T-helper 17 cell (primary cell): ENCODE data around the gene LTBP3. TPM values are rescaled to one million over a fixed set of nuclear protein-coding genes. Genes with fewer than 3 reads are reported as not detected.
A peak's percentile ranks its signal among the peaks of the same experiment; 100 is the strongest.
"Not testable (repeated sequence)": the region's sequence is repeated elsewhere in the genome, so short reads cannot be mapped to it uniquely, and the experiment has no call there.

Experiments
- ATAC-seq: fragments of 150-1000 bp; cut with Tn5 transposase; 2 replicates; pipeline ENCODE4 v1.10.0; 2021; ENCODE audit warnings: mild to moderate bottlenecking, moderate library complexity
- DNase-seq, 3 donors: peaks; one replicate each; pipeline versions ENCODE4 v3.0.0 to v3.0.0-alpha.2; 2020 to 2021
- H3K9me3 ChIP-seq: one replicate; pipeline ENCODE4 v1.7.0; 2013; ENCODE audit warnings: low read length, mild to moderate bottlenecking; ENCODE audit not compliant: control insufficient read depth, poor library complexity, severe bottlenecking
- H3K27ac Mint-ChIP-seq: one replicate; pipeline ENCODE4 v1.8.0; 2022; ENCODE audit warnings: mild to moderate bottlenecking, moderate library complexity, mixed read lengths
- H3K27me3 Mint-ChIP-seq: one replicate; pipeline ENCODE4 v1.8.0; 2022; ENCODE audit warnings: mixed read lengths
- H3K36me3 Mint-ChIP-seq: one replicate; pipeline ENCODE4 v1.8.0; 2022; ENCODE audit warnings: low read depth, mixed read lengths
- H3K4me1 Mint-ChIP-seq: one replicate; pipeline ENCODE4 v1.8.0; 2022; ENCODE audit warnings: mild to moderate bottlenecking, mixed read lengths
- H3K4me3 Mint-ChIP-seq: one replicate; pipeline ENCODE4 v1.8.0; 2022; ENCODE audit warnings: mild to moderate bottlenecking, moderate library complexity, mixed read lengths
- total RNA-seq, 4 donors: library from RNA in 2 of 4; stranded (reverse) in 2 of 4; gene quantifications; one replicate each; pipeline ENCODE4 v1.2.3 and lab custom pipeline; 2022 to 2026

Gene LTBP3
- total RNA-seq, 2 donors from 2014 or later = 123 to 187 TPM

DNA sequence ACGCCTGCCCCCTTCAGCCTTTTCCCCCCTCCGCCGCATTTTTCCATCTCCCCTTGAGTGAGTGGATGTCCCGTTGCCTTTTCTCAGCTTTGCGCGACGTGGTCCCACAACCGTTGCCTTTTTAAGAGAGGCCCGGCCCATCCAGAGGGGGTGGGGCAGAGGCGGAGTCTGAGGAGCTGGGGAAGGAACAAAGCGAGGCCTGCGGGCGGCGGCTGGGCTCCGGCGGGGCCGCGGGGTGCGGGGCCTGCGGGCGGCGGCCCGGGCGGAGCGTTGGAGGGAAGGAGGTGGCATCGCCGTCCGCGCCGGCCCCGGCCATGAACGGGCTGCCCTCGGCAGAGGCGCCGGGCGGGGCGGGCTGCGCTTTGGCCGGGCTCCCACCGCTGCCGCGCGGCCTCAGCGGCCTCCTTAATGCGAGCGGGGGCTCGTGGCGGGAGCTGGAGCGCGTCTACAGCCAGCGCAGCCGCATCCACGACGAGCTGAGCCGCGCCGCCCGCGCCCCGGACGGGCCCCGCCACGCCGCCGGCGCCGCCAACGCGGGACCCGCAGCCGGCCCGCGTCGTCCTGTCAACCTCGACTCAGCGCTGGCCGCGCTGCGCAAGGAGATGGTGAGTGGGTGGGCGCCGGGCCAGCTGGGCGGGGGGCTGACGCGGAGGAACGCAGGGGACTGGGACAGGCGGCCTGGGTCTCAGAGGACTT is 14.3 kb upstream of the LTBP3 start, which contains the start of gene FAM89B:
Gene FAM89B, plus strand, starts transcription at position 183 of the 696 bp plus-strand sequence. Its CDS starts 132 bp downstream, at position 315.
- Mint-ChIP-seq H3K4me1 (peaks cover 57% of the 10 kb centered on the region), H3K4me3 (peak within 1 kb of the TSS; percentile 99), H3K27ac (peak within 1 kb of the TSS; percentile 99), H3K36me3 (peaks cover 2% of the 10 kb centered on the region), H3K27me3 (no peaks in the 10 kb centered on the region)
- no peaks in the 10 kb centered on the region for H3K9me3 ChIP-seq
- ATAC-seq = peak; percentile 34
- peak; percentile 77 to 84 (median 80) for DNase-seq

DNA sequence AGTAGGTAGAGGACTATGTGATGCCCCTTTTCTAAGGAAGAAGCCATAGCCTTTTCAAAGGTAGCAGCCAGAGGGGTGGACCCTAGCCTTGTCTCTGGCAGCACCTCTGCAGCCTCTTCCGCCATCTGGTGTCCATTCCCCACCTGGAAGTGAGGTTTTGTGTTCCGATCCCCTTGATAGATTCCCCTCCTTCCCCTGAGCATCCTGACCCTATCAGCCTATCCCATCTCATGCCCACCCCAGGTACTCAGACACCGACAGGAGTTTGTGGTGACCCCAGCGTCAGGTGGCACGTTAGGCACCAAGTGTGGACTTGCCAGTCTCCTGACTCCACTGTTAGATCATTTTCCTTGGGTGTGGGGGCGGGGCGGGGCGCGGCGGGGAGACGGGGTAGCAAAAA is 13.8 kb upstream of the LTBP3 start:
- ATAC-seq (no peak), DNase-seq (no peak)
- Mint-ChIP-seq H3K27ac (peak overlapping the region; percentile 99), H3K4me1 (peaks cover 55% of the 10 kb centered on the region), H3K27me3 (no peaks in the 10 kb centered on the region), H3K4me3 (peak overlapping the region; percentile 93), H3K36me3 (peaks cover 2% of the 10 kb centered on the region)
- no peaks in the 10 kb centered on the region for H3K9me3 ChIP-seq

DNA sequence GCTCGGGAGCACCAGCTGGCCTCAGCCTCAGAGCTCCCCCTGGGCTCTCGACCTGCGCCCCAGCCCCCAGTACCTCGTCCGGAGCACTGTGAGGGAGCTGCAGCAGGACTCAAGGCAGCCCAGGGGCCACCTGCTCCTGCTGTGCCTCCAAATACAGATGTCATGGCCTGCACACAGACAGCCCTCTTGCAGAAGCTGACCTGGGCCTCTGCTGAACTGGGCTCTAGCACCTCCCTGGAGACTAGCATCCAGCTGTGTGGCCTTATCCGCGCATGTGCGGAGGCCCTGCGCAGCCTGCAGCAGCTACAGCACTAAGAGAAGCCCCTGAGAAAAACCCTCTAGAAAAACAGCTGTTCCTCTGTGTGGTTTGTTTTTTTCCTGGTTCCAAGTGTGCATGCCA is 13.3 kb upstream of the LTBP3 start:
- no peaks in the 10 kb centered on the region for H3K27me3 Mint-ChIP-seq
- peak overlapping the region; percentile 99 for H3K27ac Mint-ChIP-seq
- H3K4me3 Mint-ChIP-seq = peak overlapping the region; percentile 99
- DNase-seq = no peak
- H3K4me1 Mint-ChIP-seq = peaks cover 54% of the 10 kb centered on the region
- H3K36me3 Mint-ChIP-seq = peaks cover 2% of the 10 kb centered on the region
- H3K9me3 ChIP-seq = no peaks in the 10 kb centered on the region
- ATAC-seq = no peak

DNA sequence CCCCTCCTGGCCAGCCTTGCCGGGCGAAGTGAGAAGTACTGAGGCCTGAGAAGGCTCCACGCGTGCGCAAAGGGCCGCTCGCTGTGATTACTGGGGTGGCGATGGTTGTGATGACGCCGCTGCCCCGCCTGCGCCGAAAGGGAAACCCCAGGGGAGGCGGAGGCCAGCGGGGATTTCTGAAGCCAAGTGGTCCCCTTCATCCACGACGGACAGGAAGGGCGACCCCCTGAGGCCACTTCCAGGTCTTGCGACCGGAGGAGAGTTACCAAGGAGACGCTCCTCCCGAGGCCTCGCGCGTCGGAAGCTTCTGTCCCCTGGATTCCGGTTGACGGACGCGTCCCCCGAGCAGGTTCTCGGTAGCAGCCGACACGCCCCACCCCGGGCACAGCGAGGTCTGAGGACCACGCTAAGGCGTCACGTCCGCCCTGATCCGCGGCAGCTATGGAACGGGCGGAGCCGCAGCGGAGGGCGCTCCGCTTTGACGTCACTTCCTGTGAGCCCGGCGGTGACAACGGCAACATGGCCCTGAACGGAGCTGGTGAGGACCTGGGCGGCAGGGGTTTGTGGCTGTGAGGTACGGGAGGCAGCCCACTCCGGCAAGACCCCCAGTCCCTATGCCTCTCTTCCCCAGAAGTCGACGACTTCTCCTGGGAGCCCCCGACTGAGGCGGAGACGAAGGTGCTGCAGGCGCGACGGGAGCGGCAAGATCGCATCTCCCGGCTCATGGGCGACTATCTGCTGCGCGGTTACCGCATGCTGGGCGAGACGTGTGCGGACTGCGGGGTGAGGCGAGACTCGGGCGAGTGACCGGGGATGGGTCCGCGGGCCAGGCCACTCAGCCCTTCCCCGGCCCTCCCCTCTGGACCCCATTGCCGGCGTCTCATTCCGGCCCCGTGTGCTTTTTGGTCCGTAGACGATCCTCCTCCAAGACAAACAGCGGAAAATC is 12.1 kb upstream of the LTBP3 start, which contains the start of gene ZNRD2:
Gene ZNRD2, plus strand, starts transcription at position 505 of the 946 bp plus-strand sequence. Its CDS starts 15 bp downstream, at position 520.
- peak; percentile 95 to 97 (median 95) for DNase-seq
- H3K27me3 Mint-ChIP-seq = no peaks in the 10 kb centered on the region
- peaks cover 62% of the 10 kb centered on the region for H3K4me1 Mint-ChIP-seq
- peaks cover 2% of the 10 kb centered on the region for H3K36me3 Mint-ChIP-seq
- H3K4me3 Mint-ChIP-seq = peak within 1 kb of the TSS; percentile 99
- peak; percentile 76 for ATAC-seq
- H3K9me3 ChIP-seq = no peaks in the 10 kb centered on the region
- H3K27ac Mint-ChIP-seq = peak within 1 kb of the TSS; percentile 99

DNA sequence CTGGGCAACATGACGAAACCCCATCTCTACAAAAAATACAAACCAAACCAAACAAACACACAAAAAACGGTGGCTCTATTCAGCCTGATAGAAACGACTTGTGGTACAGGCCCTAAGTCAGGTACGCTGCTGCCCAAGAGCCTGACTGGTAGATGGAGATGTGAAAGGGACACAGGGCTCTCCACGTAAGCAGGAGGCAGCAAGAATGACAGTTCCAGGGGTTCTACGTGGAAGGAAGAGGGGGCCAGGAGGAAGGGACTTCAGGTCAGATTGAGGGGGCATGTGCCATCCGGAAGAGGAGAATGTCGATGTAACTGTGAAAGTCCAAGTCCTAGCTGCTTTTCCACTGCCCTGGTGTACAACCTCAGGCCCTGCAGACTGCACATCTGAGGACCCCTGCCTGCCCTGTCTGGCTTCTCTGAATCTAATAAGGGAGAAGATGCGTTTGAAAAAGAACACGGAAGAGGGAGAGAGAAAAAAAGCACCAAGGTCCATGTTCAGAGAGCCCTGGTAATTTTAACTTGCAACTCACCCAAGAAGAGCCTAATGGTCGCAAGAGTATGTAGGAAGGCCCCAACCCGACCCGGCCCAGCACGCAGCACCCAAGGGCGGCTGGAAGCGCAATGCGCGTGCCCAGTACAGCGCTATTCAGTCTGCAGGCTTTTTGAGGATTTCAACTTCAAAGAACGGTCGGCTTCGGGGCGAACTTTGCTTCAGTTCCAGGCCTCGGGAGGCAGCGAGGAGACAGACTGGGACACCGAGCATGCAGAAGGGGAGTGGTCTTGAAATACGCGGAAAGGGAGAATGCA is 11.2 kb upstream of the LTBP3 start:
- no peak for DNase-seq
- Mint-ChIP-seq H3K36me3 (peaks cover 2% of the 10 kb centered on the region), H3K27me3 (no peaks in the 10 kb centered on the region), H3K4me1 (peaks cover 58% of the 10 kb centered on the region), H3K27ac (peak overlapping the region; percentile 99), H3K4me3 (peak overlapping the region; percentile 99)
- H3K9me3 ChIP-seq = no peaks in the 10 kb centered on the region
- peak; percentile 38 for ATAC-seq

DNA sequence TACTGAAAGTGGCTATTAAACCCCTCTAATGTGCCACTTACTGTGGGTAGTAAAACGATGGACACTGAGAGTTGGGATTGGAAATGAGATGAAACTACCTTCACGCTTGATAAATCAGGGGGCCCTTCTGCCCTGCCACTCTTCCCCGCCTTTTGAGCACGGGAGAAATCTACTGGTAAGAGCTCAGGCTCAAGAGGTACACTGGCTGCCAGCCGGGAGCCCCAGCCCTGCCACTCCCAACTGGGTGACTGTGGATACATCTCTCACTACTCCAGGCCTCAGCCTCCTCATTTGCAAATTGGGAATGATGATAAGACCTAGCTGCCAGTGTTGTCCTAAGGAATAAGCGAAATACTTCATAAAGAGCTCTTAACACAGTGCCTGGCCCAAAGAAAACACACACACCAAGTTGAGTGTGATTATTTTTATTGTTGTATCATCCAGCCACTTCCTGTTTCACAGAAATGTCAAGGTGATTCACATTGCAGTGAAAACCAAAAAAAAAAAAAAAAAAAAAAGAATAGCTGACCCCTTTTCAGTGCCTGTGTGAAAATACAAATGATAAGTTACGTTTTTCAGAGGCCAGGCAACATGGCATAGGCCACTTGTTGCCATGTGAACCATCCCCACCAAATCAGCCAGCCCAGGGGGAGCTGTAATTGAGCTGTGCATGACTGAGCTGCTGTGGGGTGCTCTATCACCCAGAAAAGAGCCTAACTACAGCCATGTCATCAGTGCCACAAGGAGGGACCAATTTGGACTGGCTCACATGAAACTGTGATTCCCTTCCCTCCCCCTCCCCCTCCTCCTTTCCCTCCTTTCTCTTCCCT is 7.7 kb upstream of the LTBP3 start:
- DNase-seq (peak in 1 of 3 donors; percentile 46), ATAC-seq (peak; percentile 18)
- Mint-ChIP-seq H3K4me3 (peak overlapping the region; percentile 75), H3K27me3 (no peaks in the 10 kb centered on the region), H3K27ac (peak overlapping the region; percentile 99), H3K4me1 (peaks cover 45% of the 10 kb centered on the region), H3K36me3 (peaks cover 2% of the 10 kb centered on the region)
- no peaks in the 10 kb centered on the region for H3K9me3 ChIP-seq

DNA sequence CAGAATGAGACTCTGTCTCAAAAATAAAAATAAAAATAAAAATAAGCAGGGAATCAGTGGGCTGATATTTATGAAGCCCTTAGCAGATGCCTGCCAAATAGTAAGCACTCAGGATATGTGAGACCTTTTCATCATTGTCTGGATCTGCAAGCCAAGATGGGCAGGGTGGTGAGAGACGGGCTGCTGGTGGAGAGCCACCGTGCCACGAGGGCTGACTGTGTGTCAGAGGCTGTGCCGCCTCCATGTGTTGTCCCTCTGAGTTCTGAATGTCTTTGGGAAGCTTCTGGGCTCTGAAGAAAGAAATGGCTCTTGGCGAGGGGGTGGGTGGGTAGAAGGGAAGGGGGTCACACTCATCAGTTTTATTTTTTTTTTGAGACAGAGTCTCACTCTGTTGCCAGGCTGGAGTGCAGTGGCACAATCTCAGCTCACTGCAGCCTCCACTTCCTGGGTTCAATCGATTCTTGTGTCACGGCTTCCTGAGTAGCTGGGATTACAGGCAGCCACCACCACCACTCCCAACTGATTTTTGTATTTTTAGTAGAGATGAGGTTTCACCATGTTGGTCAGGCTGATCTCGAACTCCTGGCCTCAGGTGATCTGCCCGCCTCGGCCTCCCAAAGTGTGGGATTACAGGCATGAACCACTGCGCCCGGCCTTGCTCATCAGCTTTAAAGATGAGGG is 6.9 kb upstream of the LTBP3 start:
- Mint-ChIP-seq H3K4me3 (peak overlapping the region; percentile 75), H3K27ac (peak overlapping the region; percentile 99), H3K4me1 (peaks cover 44% of the 10 kb centered on the region)
- H3K36me3 Mint-ChIP-seq, ATAC-seq, H3K27me3 Mint-ChIP-seq, DNase-seq, H3K9me3 ChIP-seq: not testable (repeated sequence)

DNA sequence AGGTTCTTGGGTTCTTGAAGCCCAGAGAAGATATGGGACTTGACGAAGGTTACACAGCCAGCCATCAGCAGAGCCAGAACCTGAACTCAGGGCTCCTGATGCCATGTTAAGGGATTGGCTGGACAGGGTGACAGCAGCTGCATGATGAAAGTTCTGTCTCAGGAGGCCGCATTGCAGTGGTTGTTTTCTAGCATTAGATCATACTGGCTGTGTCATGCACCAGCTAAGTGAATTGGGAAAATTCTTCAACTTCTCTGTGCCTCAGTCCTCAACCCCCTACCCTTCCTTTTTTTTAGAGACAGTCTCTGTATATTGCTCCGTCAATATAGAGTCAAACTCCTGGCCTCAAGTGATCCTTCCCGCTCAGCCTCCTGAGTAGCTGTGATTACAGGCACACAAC is 5.4 kb upstream of the LTBP3 start:
- H3K9me3 ChIP-seq = no peaks in the 10 kb centered on the region
- no peak for DNase-seq
- Mint-ChIP-seq H3K36me3 (no peaks in the 10 kb centered on the region), H3K4me1 (peaks cover 36% of the 10 kb centered on the region), H3K4me3 (no peak overlapping the region), H3K27me3 (no peaks in the 10 kb centered on the region), H3K27ac (peak overlapping the region; percentile 99)
- no peak for ATAC-seq

DNA sequence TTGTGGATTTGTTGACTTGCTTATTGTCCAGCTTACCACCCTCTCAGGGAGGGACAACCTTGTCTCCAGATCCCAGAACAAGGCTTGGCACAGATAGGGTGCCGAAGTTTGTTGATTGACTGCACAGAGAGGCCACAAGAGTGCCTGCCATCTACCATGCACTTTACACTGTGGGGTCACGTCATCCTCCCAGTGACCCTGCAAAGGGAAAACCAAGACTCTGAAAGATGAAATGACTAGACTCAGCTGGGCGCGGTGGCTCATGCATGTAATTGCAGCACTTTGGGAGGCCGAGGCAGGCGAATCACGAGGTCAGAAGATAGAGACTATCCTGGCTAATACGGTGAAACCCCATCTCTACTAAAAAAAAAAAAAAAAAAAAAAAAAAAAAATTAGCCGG is 4.6 kb upstream of the LTBP3 start:
- no peaks in the 10 kb centered on the region for H3K27me3 Mint-ChIP-seq
- no peak overlapping the region for H3K4me3 Mint-ChIP-seq
- no peak for ATAC-seq
- no peak overlapping the region for H3K27ac Mint-ChIP-seq
- H3K36me3 Mint-ChIP-seq = no peaks in the 10 kb centered on the region
- no peak for DNase-seq
- peaks cover 32% of the 10 kb centered on the region for H3K4me1 Mint-ChIP-seq
- no peaks in the 10 kb centered on the region for H3K9me3 ChIP-seq

DNA sequence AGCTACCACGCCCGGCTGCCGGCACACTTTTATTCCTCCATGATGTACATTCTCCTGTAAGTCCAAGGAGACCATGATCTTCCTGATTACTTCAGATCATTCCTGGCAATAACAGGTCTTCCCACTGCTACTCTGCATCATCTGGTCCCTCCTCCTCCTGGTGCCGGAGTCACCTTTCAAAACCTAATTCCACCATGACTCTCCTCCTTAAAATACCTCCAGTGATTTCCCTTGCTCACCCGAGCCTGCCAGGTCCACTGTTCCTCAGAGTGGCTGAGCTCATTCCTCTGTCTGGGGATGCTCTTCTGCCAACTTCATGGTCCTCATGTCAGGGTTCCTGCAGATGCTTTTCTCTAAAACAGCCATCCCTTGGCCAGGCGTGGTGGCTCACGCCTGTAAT is 3.9 kb upstream of the LTBP3 start:
- ATAC-seq = no peak
- Mint-ChIP-seq H3K27me3 (no peaks in the 10 kb centered on the region), H3K4me3 (peak overlapping the region; percentile 67), H3K36me3 (no peaks in the 10 kb centered on the region), H3K4me1 (peaks cover 37% of the 10 kb centered on the region), H3K27ac (no peak overlapping the region)
- H3K9me3 ChIP-seq = no peaks in the 10 kb centered on the region
- no peak for DNase-seq

DNA sequence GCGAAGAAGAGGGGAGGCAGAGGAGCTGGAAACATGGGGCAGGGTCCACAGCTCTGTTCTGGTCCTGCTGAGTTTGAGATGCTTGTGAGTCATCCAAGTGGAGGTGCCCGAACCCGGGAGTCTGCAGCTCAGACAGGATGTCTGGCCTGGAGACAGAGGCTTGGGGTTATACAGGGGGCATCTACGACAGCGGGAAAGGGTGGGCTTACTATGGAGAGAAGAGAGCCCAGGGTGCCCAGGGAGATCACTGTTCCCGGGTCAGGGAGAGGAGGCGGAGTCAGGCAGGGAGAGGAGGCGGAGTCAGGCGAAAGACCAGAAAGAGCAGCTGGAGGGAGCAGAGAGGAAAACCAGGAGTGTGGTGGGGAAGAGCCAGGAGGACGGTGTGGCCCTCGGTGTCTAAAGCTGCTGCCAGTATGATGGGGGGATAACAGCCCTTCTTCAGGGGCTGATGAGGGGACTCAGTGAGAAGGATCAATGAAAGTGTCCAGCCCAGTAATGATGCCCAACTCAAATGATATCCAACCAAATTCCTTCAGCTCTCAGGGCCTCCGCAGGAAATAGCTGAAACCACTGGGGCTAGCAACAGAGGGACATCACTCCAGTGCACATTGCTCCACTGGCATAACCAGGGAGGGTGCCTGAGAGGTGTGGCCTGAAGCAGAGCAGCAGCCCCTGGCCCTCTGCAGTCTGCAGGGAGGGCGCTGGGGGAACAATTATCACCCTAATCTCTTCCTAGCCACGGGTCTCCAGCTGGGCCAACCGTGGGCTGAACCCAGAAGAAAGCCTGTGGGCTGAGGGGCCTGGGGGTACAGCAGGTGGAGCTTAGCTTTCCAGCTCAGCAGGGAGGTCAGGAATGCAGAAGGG is 2.6 kb upstream of the LTBP3 start:
- Mint-ChIP-seq H3K27me3 (no peaks in the 10 kb centered on the region), H3K27ac (peak overlapping the region; percentile 96), H3K4me1 (peaks cover 42% of the 10 kb centered on the region), H3K36me3 (no peaks in the 10 kb centered on the region), H3K4me3 (peak overlapping the region; percentile 49)
- H3K9me3 ChIP-seq = no peaks in the 10 kb centered on the region
- no peak for DNase-seq
- ATAC-seq = no peak
